ENCODE measurements around the gene TMBIM6. TPM values are rescaled to one million over a fixed set of nuclear protein-coding genes. Genes with fewer than 3 reads are reported as not detected.

The TMBIM6 gene
- total RNA-seq, 1 donor from 2014 or later = 571 TPM

DNA sequence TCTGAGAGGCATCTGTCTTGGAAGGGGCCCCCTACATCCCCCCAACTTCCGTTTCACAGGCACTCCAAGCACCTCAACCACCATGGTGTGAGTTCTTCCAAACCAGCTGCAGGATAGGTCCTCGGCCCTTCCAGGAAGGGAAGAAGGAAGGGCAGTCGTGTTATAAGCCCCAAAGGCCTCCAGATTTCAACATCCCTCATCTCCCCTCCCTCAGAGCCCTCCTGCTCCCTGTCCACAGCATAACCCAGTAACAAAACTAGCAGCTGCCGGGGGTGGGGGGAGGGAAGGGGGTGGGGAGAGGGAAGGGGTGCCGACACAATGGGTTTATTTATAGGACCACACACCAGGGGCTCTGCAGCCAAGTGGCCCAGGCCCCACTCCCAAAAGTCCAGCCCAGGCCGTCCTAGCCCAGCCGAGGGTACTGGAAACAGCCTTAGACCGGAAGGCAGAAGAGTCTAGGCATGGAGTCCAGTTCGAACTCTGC lies 68.6 kb downstream of the TMBIM6 start:
- peak; percentile 27 for DNase-seq (ENCODE audit: low spot score)
- peak overlapping the region; percentile 95 for H3K27ac Mint-ChIP-seq (ENCODE audit: unreplicated experiment)
- H3K4me1 Mint-ChIP-seq (ENCODE audit: unreplicated experiment) = peaks cover 59% of the 10 kb centered on the region
- peaks cover 8% of the 10 kb centered on the region for H3K27me3 Mint-ChIP-seq (ENCODE audit: unreplicated experiment)
- H3K9me3 Mint-ChIP-seq (ENCODE audit: unreplicated experiment) = no peaks in the 10 kb centered on the region
- H3K36me3 Mint-ChIP-seq (ENCODE audit: low read depth, unreplicated experiment) = peaks cover 13% of the 10 kb centered on the region
- peak overlapping the region; percentile 69 for H3K4me3 Mint-ChIP-seq (ENCODE audit: unreplicated experiment)
- TF ChIP-seq, protein P1, sequence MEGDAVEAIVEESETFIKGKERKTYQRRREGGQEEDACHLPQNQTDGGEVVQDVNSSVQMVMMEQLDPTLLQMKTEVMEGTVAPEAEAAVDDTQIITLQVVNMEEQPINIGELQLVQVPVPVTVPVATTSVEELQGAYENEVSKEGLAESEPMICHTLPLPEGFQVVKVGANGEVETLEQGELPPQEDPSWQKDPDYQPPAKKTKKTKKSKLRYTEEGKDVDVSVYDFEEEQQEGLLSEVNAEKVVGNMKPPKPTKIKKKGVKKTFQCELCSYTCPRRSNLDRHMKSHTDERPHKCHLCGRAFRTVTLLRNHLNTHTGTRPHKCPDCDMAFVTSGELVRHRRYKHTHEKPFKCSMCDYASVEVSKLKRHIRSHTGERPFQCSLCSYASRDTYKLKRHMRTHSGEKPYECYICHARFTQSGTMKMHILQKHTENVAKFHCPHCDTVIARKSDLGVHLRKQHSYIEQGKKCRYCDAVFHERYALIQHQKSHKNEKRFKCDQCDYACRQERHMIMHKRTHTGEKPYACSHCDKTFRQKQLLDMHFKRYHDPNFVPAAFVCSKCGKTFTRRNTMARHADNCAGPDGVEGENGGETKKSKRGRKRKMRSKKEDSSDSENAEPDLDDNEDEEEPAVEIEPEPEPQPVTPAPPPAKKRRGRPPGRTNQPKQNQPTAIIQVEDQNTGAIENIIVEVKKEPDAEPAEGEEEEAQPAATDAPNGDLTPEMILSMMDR (IDR thresholded peaks at IDR 0.05; ENCODE audit: unreplicated experiment) = no peak

DNA sequence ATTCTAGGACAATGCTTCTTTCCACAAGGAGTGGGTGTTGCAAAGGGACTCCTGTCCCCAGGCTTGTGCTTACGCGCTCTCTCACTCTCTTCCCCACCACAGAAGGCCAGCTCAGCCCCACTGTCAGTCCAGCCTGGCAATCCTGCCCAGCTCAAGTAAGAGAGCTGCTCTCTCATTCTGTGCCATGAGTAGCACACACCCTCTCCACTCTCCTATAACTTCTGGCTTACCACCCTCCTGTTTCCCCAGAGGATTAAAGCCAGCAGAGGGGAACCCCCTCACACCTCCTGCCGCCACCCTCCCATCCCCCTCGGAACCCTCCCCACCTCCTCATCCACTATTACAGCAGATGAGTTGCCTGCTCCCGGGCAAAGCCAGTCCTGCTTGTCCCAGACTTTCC lies 69.8 kb downstream of the TMBIM6 start:
- Mint-ChIP-seq H3K27me3 (ENCODE audit: unreplicated experiment) (peaks cover 8% of the 10 kb centered on the region), H3K4me3 (ENCODE audit: unreplicated experiment) (peak overlapping the region; percentile 31), H3K27ac (ENCODE audit: unreplicated experiment) (peak overlapping the region; percentile 89), H3K4me1 (ENCODE audit: unreplicated experiment) (peaks cover 59% of the 10 kb centered on the region), H3K9me3 (ENCODE audit: unreplicated experiment) (no peaks in the 10 kb centered on the region), H3K36me3 (ENCODE audit: low read depth, unreplicated experiment) (peaks cover 8% of the 10 kb centered on the region)
- TF ChIP-seq, protein P1 (IDR thresholded peaks at IDR 0.05; ENCODE audit: unreplicated experiment) = no peak
- DNase-seq (ENCODE audit: low spot score) = no peak

DNA sequence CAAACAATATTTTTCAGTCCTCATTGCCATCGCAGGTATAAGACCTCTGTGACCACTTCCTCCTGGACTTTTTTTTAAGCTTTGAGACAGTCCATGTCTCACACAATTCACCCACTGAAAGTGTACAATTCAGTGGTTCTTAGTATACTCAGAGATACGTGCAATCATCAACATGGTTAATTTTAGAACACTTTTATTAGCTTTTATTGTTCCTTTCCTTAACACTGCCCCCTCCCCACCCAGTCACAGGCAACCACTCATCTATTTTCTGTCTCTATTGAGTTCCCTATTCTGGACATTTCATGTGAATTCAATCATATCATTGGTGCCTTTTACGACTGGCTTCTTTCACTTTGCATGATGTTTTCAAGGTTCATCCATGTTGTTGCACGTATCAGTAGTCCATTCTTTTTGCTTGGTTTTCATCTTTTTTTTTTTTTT lies 70.6 kb downstream of the TMBIM6 start:
- peaks cover 6% of the 10 kb centered on the region for H3K36me3 Mint-ChIP-seq (ENCODE audit: low read depth, unreplicated experiment)
- no peak for DNase-seq (ENCODE audit: low spot score)
- no peak overlapping the region for H3K4me3 Mint-ChIP-seq (ENCODE audit: unreplicated experiment)
- no peaks in the 10 kb centered on the region for H3K9me3 Mint-ChIP-seq (ENCODE audit: unreplicated experiment)
- peak overlapping the region; percentile 55 for H3K27ac Mint-ChIP-seq (ENCODE audit: unreplicated experiment)
- peaks cover 51% of the 10 kb centered on the region for H3K4me1 Mint-ChIP-seq (ENCODE audit: unreplicated experiment)
- TF ChIP-seq, protein P1 (IDR thresholded peaks at IDR 0.05; ENCODE audit: unreplicated experiment) = no peak
- H3K27me3 Mint-ChIP-seq (ENCODE audit: unreplicated experiment) = peaks cover 5% of the 10 kb centered on the region

DNA sequence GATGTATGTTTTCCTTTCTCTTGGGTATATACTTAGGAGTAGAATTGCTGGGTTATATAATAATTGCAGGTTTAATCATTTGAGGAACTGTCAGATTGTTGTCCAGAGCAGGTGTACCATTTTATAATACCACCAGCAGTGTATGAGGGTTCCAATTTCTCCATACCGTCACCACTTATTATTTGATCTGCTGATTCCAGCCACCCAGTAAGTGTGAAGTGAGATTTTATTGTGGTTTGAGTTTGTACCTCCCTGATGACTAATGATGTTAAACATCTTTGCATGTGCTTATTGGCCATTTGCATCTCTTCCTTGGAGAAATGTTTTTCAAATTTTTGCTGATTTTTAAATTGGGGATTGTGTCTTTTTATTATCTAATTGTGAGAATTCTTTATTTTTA lies 71.8 kb downstream of the TMBIM6 start:
- no peak for DNase-seq (ENCODE audit: low spot score)
- Mint-ChIP-seq H3K27ac (ENCODE audit: unreplicated experiment) (no peak overlapping the region), H3K36me3 (ENCODE audit: low read depth, unreplicated experiment) (peaks cover 8% of the 10 kb centered on the region), H3K4me1 (ENCODE audit: unreplicated experiment) (peaks cover 40% of the 10 kb centered on the region), H3K4me3 (ENCODE audit: unreplicated experiment) (no peak overlapping the region), H3K27me3 (ENCODE audit: unreplicated experiment) (peaks cover 3% of the 10 kb centered on the region), H3K9me3 (ENCODE audit: unreplicated experiment) (no peaks in the 10 kb centered on the region)
- TF ChIP-seq, protein P1 (IDR thresholded peaks at IDR 0.05; ENCODE audit: unreplicated experiment) = no peak

Other genes starting within 250 kb of the TMBIM6 start
- 0.15 TPM for gene KCNH3, start 202.5 kb upstream of the TMBIM6 start, total RNA-seq (ENCODE audit: unreplicated experiment)
- 60.8 TPM for gene MCRS1, start 173.4 kb upstream of the TMBIM6 start, total RNA-seq (ENCODE audit: unreplicated experiment)
- gene FAM186B, start 135.9 kb upstream of the TMBIM6 start, total RNA-seq (ENCODE audit: unreplicated experiment) = 1.9 TPM
- gene PRPF40B, start 118.0 kb upstream of the TMBIM6 start, total RNA-seq (ENCODE audit: unreplicated experiment) = 9.2 TPM
- gene FMNL3, start 34.2 kb upstream of the TMBIM6 start, total RNA-seq (ENCODE audit: unreplicated experiment) = 194 TPM
- 70.9 TPM for gene NCKAP5L, start 86.9 kb downstream of the TMBIM6 start, total RNA-seq (ENCODE audit: unreplicated experiment)
- 2.6 TPM for gene BCDIN3D, start 101.5 kb downstream of the TMBIM6 start, total RNA-seq (ENCODE audit: unreplicated experiment)
- not detected for gene FAIM2, start 162.3 kb downstream of the TMBIM6 start, total RNA-seq (ENCODE audit: unreplicated experiment)
- 0.05 TPM for gene AQP2, start 209.2 kb downstream of the TMBIM6 start, total RNA-seq (ENCODE audit: unreplicated experiment)
- gene AQP5, start 220.3 kb downstream of the TMBIM6 start, total RNA-seq (ENCODE audit: unreplicated experiment) = 0.26 TPM
- gene AQP6, start 231.4 kb downstream of the TMBIM6 start, total RNA-seq (ENCODE audit: unreplicated experiment) = not detected

Data from endothelial cell (in vitro differentiated cells).